Subcutaneous abdominal adipose tissue (tissue), 5 donors: ENCODE measurements around the gene KIAA0040.

Experiments used
- H3K27ac ChIP-seq: one replicate; pipeline ENCODE4 v1.7.0; 2013; ENCODE audit warnings: low read depth, mild to moderate bottlenecking, inconsistent platforms, low read length, moderate library complexity
- H3K27me3 ChIP-seq, 5 donors: one replicate each; pipeline ENCODE4 v1.7.0; 2013; ENCODE audit warnings: low read length in 5 of 5, inconsistent platforms in 1 of 5; ENCODE audit not compliant: control insufficient read depth in 5 of 5, insufficient read depth in 4 of 5
- H3K36me3 ChIP-seq, 5 donors: one replicate each; pipeline ENCODE4 v1.7.0; 2013; ENCODE audit warnings: low read length in 5 of 5; ENCODE audit not compliant: control insufficient read depth in 5 of 5, insufficient read depth in 5 of 5
- H3K4me1 ChIP-seq, 5 donors: one replicate each; pipeline ENCODE4 v1.7.0; 2013; ENCODE audit warnings: low read length in 5 of 5, mild to moderate bottlenecking in 3 of 5, moderate library complexity in 1 of 5; ENCODE audit not compliant: control insufficient read depth in 5 of 5, insufficient read depth in 5 of 5
- H3K4me3 ChIP-seq, 5 donors: one replicate each; pipeline ENCODE4 v1.7.0; 2013; ENCODE audit warnings: low read length in 5 of 5, low read depth in 1 of 5
- H3K9ac ChIP-seq, 5 donors: one replicate each; pipeline ENCODE4 v1.7.0; 2013; ENCODE audit warnings: low read length in 5 of 5, mild to moderate bottlenecking in 4 of 5, moderate library complexity in 3 of 5
- H3K9me3 ChIP-seq, 5 donors: one replicate each; pipeline ENCODE4 v1.7.0; 2013; ENCODE audit warnings: low read length in 5 of 5; ENCODE audit not compliant: control insufficient read depth in 5 of 5
- donor health status: healthy.
- donor health status: healthy.
- donor health status: healthy.
- donor health status: healthy.
- donor health status: healthy.

The KIAA0040 gene

DNA sequence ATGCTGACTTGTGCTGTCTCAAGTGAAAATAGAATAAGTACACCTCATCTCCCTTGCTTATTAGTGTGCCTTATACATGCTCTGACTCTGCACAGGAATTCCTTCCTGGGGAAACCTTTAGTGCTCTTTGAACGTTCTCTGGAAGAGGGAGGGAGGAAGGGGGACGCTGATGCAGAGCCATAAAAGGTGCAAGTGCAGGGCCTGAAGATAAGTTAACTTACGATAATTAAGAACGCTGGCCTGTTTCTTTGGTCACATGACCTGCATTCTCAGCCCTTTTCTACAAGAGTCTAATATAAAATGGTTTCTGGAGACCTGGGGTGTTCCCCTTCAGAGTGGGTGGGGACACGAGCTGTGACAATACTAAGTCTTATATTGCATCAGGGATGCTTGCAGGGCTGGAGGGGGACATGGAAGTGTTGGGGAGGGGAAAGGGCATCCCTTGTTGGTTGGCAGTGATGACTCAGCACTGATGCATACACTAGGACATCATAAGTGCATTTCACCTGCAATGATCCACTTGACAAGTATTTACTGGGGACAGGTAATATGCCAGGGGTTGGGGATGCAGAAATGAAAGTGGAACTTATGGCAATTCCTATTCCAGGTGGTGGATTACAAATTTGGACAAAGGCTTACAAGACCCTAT is 26.3 kb upstream of the KIAA0040 start:
- H3K4me1 ChIP-seq: peaks cover 8 to 52% (median 45%) of the 10 kb centered on the region in 5 donors
- no peak overlapping the region for H3K4me3 ChIP-seq
- H3K9me3 ChIP-seq: no peaks in the 10 kb centered on the region

DNA sequence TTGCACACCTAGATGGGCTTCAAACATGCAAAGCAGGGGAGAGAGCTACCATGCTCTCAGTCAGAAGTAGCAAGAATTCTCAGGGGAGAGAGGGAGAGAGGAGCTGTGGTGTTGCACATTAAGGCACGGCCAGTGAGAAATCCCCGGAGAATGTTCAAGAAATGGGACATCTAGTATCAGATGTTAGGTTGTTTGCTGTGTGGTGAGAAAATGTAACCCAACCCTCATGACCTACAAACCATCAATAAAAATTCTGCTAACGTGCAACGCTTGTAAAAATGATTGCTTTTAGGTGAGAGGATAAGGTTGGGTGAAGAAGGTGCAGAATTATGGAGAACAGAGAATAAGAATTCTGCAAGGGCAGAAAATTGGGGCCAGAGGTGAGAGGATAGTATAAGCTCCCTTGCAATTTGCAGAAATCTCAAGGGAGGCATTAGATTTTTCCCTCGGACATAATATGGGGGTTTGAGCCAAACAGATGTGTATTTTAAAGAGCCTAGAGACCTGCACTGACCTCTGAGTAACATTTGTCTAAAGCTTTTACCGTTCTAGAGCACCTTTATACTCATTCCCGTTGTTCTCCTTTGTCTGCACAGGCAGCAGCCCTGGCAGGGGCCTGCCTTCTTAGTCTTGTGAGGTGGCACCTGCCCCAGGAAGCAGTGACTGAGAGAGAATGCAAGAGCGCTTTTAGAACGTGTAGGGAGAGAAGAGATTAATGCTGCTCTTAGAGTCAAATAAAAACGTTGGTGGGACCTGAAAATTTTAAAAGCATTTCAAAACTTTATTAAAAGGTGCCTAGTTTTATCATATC is 25.4 kb upstream of the KIAA0040 start:
- Histone ChIP-seq H3K27ac (no peak overlapping the region), H3K4me1 (peaks cover 8 to 52% (median 45%) of the 10 kb centered on the region in 5 donors), H3K4me3 (no peak overlapping the region), H3K9ac (no peak overlapping the region), H3K9me3 (no peaks in the 10 kb centered on the region), H3K27me3 (no peaks in the 10 kb centered on the region), H3K36me3 (no peaks in the 10 kb centered on the region)

More for the DNA sequence above, 26.3 kb upstream of the KIAA0040 start:
- no peaks in the 10 kb centered on the region for H3K27me3 ChIP-seq
- H3K27ac ChIP-seq: peak overlapping the region; percentile 22
- H3K36me3 ChIP-seq: no peaks in the 10 kb centered on the region
- H3K9ac ChIP-seq: no peak overlapping the region

DNA sequence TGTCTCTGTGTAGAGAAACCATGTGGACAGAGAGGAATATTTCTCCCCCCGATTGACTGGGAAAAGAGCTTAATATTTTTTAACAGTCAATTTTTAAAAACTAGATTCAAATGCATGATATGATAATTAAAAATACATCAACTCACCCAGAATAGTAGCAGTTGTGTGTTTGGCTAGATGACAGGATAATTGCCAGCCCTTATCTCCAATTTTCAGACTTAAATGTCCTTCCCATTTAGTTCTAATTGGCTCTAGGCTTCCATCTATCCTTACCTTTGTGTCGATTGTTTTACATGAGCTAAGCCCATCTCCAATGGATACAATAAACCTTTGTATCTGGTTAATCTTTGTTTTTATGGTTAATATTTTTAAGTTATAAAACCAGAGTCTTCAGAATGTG is 23.9 kb upstream of the KIAA0040 start:
- no peak overlapping the region for H3K4me3 ChIP-seq
- H3K9me3 ChIP-seq: no peaks in the 10 kb centered on the region
- H3K27ac ChIP-seq: no peak overlapping the region
- H3K27me3 ChIP-seq: no peaks in the 10 kb centered on the region
- no peaks in the 10 kb centered on the region for H3K36me3 ChIP-seq
- peaks cover 8 to 43% (median 39%) of the 10 kb centered on the region in 5 donors for H3K4me1 ChIP-seq
- no peak overlapping the region for H3K9ac ChIP-seq

DNA sequence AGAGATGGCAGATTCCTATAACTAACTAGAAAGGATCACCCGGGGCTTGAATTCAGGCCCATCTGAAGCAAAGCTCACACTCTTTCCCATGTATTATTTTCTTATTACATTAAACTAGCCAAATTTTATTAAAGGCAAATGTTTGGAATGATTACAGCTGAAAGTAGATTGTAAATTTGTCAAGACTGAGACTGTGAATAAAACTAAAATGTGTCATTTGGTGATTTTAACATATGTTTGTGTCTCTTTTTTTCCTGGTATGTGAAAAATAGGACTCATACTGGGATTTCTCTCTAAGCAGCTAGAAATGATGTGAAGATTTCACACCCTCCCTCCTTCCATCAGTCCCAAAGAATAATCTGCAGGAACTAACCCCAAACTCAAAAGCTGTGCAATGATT is 19.1 kb upstream of the KIAA0040 start:
- Histone ChIP-seq H3K4me1 (peaks cover 0 to 5% (median 0%) of the 10 kb centered on the region in 5 donors), H3K27ac (no peak overlapping the region), H3K4me3 (no peak overlapping the region), H3K9ac (no peak overlapping the region), H3K36me3 (no peaks in the 10 kb centered on the region), H3K9me3 (no peaks in the 10 kb centered on the region), H3K27me3 (no peaks in the 10 kb centered on the region)

DNA sequence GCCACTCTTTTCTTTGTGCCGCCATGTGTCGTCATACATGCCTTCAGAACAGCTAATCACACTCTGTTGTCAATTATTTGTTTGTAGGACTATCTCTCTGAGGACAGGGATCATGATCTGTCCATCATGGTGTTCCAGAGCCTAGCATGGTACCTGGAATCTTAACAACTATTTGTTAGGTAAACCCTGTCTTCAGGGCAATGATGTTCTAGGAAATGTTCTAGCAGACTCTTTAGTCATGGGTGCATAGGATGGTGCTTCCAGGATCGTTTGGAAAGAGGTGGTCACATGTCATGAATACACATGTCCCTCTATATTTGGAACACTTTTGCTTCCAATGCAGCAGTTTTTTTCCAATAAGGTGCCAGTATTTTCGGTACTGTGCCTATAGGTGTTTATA is 18.2 kb upstream of the KIAA0040 start:
- Histone ChIP-seq H3K36me3 (no peaks in the 10 kb centered on the region), H3K4me3 (no peak overlapping the region), H3K9ac (no peak overlapping the region), H3K27me3 (no peaks in the 10 kb centered on the region), H3K9me3 (no peaks in the 10 kb centered on the region), H3K4me1 (peaks cover 0 to 5% (median 0%) of the 10 kb centered on the region in 5 donors), H3K27ac (no peak overlapping the region)

DNA sequence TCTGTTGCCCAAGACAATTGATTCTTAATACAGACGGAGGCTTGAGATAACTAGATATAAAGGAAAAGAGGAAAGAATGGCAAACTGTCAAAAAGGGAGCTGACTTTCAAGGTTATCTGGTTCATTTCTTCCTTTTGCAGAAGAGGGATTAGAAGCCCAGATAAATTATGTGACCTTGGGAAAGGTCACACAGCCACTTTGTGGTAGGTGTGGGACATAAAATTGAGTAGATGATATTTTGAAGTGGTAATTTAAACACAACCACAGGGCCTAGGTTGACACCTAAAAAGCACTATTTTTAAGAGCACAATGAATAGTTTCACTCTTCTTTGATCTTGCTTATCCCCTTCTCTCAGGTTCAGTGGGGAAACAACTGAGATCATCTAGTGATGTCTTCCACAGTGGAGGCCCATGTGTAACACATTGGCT is 16.9 kb upstream of the KIAA0040 start:
- Histone ChIP-seq H3K27me3 (no peaks in the 10 kb centered on the region), H3K4me1 (peaks cover 0 to 7% (median 3%) of the 10 kb centered on the region in 5 donors), H3K9me3 (no peaks in the 10 kb centered on the region), H3K9ac (no peak overlapping the region), H3K27ac (no peak overlapping the region), H3K4me3 (no peak overlapping the region), H3K36me3 (no peaks in the 10 kb centered on the region)

DNA sequence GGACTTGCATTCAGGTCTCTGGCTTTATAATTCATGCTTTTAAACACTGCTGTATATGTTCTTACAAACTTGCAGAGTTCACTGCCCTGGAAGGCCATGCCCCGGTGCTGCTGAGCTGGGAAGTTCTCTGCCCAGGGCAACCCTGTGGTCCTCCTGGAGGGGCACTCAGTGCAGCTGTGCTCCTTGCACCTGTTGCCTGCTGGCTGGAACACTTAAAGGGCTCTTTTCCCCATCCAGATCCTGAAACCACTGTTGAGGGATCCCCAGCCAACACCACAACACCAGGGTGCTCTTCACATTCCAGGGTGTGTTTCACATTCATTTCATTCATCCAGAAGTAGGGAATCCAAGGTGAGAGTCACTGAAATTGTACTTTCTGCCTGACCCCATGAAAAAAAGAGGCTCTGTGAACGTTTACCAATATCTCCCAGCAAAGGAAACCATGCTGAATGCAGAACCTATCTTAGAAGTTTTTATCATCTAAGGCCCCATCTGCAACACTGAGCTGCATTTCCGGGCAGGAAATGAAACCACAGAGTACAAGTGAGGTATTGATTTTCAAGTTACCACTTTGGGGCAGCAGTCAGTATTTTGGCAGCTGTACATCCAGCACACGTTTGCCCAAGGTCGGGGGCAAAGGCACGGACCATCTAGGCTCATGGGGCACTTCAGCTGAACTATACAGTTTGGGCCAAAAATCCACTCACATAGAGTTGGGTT is 16.4 kb upstream of the KIAA0040 start:
- H3K9me3 ChIP-seq: no peaks in the 10 kb centered on the region
- no peaks in the 10 kb centered on the region for H3K27me3 ChIP-seq
- H3K9ac ChIP-seq: no peak overlapping the region
- no peak overlapping the region for H3K4me3 ChIP-seq
- H3K4me1 ChIP-seq: peaks cover 0 to 12% (median 9%) of the 10 kb centered on the region in 5 donors
- H3K36me3 ChIP-seq: no peaks in the 10 kb centered on the region
- no peak overlapping the region for H3K27ac ChIP-seq

DNA sequence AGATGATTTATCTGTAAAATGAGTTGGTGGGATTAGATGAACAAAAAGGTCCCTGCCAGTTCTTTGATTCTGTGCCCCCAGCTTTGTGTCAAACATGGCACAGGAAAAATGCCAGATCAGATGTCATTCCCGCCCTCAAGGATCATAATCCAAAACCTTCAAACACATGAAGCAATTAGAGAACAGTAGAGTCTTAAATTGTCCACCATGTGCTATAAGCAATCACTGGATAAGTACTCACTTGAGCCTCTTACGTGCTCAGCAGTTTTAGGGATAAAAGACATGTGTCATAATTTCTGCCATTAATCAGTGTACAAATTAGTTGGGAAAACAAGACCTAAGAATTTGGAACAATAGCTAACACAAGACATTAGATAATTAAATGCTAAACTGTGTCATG is 15.4 kb upstream of the KIAA0040 start:
- Histone ChIP-seq H3K4me3 (no peak overlapping the region), H3K27ac (no peak overlapping the region), H3K27me3 (no peaks in the 10 kb centered on the region), H3K4me1 (peaks cover 0 to 12% (median 9%) of the 10 kb centered on the region in 5 donors), H3K36me3 (no peaks in the 10 kb centered on the region), H3K9ac (no peak overlapping the region), H3K9me3 (no peaks in the 10 kb centered on the region)

DNA sequence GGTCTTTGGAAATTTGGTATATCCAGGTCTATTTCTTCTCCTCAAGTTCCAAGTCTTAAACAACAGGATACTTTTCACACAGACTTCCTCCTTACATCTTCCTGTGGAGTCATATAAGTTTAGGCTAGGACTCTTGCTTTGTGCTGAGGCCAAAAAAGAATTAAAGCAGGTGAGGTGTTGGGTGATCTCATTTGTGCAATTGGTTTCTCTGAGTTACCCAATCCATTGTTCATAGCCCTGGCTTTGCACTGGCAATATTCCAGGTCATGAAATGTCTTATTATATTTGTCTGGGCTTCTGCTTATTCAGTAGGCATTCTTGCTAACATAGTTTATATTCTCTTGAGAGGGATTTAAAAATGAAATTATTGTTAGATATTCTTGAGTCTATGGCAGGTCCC is 14.1 kb upstream of the KIAA0040 start:
- H3K27me3 ChIP-seq: no peaks in the 10 kb centered on the region
- no peaks in the 10 kb centered on the region for H3K9me3 ChIP-seq
- peaks cover 0 to 16% (median 12%) of the 10 kb centered on the region in 5 donors for H3K4me1 ChIP-seq
- no peak overlapping the region for H3K4me3 ChIP-seq
- no peaks in the 10 kb centered on the region for H3K36me3 ChIP-seq
- no peak overlapping the region for H3K9ac ChIP-seq
- no peak overlapping the region for H3K27ac ChIP-seq

DNA sequence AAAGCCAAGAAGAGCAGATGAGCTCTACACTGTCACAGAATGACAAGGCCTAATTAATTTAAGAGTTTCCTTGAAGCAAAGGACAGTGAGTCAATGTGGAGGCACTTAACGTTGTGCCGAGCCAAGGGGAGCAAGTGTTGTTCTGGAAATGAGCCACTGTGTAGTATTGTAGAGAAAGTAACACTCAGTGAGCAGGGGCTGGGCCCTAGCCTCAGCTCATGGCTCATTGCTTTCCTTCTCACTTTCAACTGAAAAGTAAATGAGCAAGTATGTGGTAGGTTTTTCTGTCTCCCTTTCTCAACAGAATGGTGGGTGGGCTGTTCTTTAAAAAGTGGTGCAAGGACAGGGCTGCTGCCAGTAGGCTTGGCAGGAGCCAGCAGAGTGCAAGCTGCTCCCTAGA is 11.8 kb upstream of the KIAA0040 start:
- no peaks in the 10 kb centered on the region for H3K36me3 ChIP-seq
- no peak overlapping the region for H3K9ac ChIP-seq
- peak overlapping the region; percentile 12 for H3K27ac ChIP-seq
- H3K4me3 ChIP-seq: no peak overlapping the region
- no peaks in the 10 kb centered on the region for H3K27me3 ChIP-seq
- peaks cover 5 to 38% (median 32%) of the 10 kb centered on the region in 5 donors for H3K4me1 ChIP-seq
- H3K9me3 ChIP-seq: no peaks in the 10 kb centered on the region
